Measurements from ENCODE around the gene C2orf74. TPM values are rescaled to one million over a fixed set of nuclear protein-coding genes. Genes with fewer than 3 reads are reported as not detected.

C2orf74 gene
- total RNA-seq, 1 donor from 2014 or later = 13.6 TPM

DNA sequence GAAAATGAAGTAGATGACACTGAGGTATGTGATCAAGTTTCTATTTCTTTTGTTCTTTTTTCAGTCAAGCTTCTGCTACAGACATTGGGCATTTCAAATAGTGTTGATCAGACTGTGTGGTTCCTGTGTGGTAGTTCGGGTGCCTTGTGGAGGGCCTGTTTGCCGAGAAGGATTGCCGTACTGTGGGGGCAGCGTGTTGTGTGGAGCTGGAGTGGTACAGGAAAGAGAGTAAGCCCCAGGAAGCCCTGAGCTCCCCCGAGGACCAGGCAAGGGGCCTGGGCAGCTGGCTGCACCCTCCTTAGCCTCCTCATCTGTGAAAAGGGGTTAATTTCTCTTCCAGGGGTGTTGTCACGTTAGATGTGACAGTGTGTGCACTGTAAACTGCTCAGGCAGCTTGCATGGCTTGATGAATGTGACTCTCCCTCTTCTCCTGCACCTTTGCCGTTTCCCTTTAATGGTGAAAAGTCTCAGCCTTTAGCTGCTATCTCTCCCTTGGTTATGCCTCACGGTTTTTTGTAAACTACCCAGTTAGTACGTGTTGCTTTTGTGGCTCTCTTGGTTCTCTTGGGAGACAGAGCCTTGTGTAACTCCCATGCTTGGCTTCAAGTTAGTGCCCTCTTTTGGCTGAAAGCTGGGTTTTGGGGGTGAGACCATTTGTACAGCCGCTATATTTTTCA lies 19.5 kb downstream of the C2orf74 start:
- H3K4me3 Mint-ChIP-seq (ENCODE audit: unreplicated experiment) = peak overlapping the region; percentile 78
- no peaks in the 10 kb centered on the region for H3K9me3 Mint-ChIP-seq (ENCODE audit: unreplicated experiment)
- TF ChIP-seq, protein P1, sequence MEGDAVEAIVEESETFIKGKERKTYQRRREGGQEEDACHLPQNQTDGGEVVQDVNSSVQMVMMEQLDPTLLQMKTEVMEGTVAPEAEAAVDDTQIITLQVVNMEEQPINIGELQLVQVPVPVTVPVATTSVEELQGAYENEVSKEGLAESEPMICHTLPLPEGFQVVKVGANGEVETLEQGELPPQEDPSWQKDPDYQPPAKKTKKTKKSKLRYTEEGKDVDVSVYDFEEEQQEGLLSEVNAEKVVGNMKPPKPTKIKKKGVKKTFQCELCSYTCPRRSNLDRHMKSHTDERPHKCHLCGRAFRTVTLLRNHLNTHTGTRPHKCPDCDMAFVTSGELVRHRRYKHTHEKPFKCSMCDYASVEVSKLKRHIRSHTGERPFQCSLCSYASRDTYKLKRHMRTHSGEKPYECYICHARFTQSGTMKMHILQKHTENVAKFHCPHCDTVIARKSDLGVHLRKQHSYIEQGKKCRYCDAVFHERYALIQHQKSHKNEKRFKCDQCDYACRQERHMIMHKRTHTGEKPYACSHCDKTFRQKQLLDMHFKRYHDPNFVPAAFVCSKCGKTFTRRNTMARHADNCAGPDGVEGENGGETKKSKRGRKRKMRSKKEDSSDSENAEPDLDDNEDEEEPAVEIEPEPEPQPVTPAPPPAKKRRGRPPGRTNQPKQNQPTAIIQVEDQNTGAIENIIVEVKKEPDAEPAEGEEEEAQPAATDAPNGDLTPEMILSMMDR (IDR thresholded peaks at IDR 0.05; ENCODE audit: unreplicated experiment) = no peak
- H3K36me3 Mint-ChIP-seq (ENCODE audit: low read depth, unreplicated experiment) = peaks cover 65% of the 10 kb centered on the region
- peaks cover 38% of the 10 kb centered on the region for H3K4me1 Mint-ChIP-seq (ENCODE audit: unreplicated experiment)
- no peak overlapping the region for H3K27ac Mint-ChIP-seq (ENCODE audit: unreplicated experiment)
- H3K27me3 Mint-ChIP-seq (ENCODE audit: unreplicated experiment) = peaks cover 20% of the 10 kb centered on the region
- DNase-seq (ENCODE audit: low spot score) = no peak

DNA sequence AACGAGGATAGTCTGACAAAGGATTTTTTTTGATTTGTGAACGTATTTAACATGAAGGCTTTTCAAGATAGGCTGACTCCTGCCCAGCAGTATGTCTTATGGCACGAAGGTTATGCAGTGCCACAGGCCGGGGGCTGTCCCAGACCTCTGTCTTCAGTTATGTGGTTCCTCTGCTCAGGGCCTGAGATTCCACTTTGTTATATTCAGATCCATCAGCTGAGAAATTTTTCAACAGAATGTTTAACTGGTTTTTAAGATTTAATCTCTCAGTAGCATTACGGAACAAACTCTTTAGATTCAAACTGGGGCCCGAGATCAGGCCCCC lies 20.0 kb downstream of the C2orf74 start:
- Mint-ChIP-seq H3K4me3 (ENCODE audit: unreplicated experiment) (no peak overlapping the region), H3K27me3 (ENCODE audit: unreplicated experiment) (peaks cover 16% of the 10 kb centered on the region), H3K9me3 (ENCODE audit: unreplicated experiment) (no peaks in the 10 kb centered on the region), H3K36me3 (ENCODE audit: low read depth, unreplicated experiment) (peaks cover 66% of the 10 kb centered on the region), H3K4me1 (ENCODE audit: unreplicated experiment) (peaks cover 35% of the 10 kb centered on the region), H3K27ac (ENCODE audit: unreplicated experiment) (no peak overlapping the region)
- no peak for DNase-seq (ENCODE audit: low spot score)
- TF ChIP-seq, protein P1 (IDR thresholded peaks at IDR 0.05; ENCODE audit: unreplicated experiment) = no peak

DNA sequence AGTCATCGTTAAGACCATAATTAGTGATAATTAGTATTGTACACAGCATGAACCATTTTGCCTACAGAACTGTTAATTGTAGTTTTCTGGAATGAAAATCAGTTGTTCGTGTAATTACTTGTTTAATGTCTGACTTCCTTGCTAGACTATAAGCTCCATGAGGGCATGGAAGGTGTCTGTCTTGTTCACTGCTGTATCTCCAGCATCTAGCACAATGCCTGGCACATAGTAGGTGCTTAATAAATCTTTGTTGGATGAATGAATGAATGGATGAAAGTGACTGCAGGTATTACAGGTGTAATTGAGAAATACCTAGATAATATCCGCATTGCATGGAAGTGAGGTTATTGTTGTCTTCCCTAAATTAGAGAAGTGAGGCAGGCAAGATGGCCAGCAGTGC lies 21.8 kb downstream of the C2orf74 start:
- no peak for DNase-seq (ENCODE audit: low spot score)
- H3K36me3 Mint-ChIP-seq (ENCODE audit: low read depth, unreplicated experiment) = peaks cover 71% of the 10 kb centered on the region
- no peak overlapping the region for H3K4me3 Mint-ChIP-seq (ENCODE audit: unreplicated experiment)
- H3K27me3 Mint-ChIP-seq (ENCODE audit: unreplicated experiment) = peaks cover 9% of the 10 kb centered on the region
- H3K4me1 Mint-ChIP-seq (ENCODE audit: unreplicated experiment) = peaks cover 28% of the 10 kb centered on the region
- no peaks in the 10 kb centered on the region for H3K9me3 Mint-ChIP-seq (ENCODE audit: unreplicated experiment)
- TF ChIP-seq, protein P1 (IDR thresholded peaks at IDR 0.05; ENCODE audit: unreplicated experiment) = no peak
- H3K27ac Mint-ChIP-seq (ENCODE audit: unreplicated experiment) = no peak overlapping the region

- peaks cover 8% of the 10 kb centered on the region for H3K27me3 Mint-ChIP-seq (ENCODE audit: unreplicated experiment)
- no peak overlapping the region for H3K4me3 Mint-ChIP-seq (ENCODE audit: unreplicated experiment)
- TF ChIP-seq, protein P1 (IDR thresholded peaks at IDR 0.05; ENCODE audit: unreplicated experiment) = no peak
- no peak for DNase-seq (ENCODE audit: low spot score)
- H3K36me3 Mint-ChIP-seq (ENCODE audit: low read depth, unreplicated experiment) = peaks cover 70% of the 10 kb centered on the region
- H3K9me3 Mint-ChIP-seq (ENCODE audit: unreplicated experiment) = no peaks in the 10 kb centered on the region
- no peak overlapping the region for H3K27ac Mint-ChIP-seq (ENCODE audit: unreplicated experiment)
- H3K4me1 Mint-ChIP-seq (ENCODE audit: unreplicated experiment) = peaks cover 25% of the 10 kb centered on the region
Measured at GRCh38 chr2:61184263-61184662, 22.3 kb downstream of the C2orf74 start.

DNA sequence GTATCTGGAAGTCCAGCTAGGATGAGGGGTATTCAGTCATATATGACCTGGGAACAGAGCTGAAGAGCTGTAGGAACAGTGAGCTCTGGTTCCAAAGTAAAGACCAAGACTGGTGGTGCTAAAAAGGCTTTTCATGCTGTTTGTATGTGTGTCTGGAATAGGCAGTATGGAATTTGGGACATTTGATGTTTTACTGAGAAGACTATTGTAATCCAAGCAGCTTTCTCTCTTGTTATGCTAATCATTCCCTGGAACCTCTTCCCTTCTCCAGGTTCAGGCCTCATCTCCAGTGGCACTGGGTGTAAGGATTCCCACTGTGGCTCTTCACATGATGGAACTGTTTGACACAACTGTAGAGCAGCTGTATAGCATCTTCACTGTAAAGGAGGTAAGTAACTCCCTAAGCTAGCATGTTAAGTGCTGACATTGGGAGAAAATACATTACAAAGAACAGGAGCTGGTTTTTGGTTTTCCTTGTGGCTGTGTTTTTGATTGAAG lies 23.3 kb downstream of the C2orf74 start:
- DNase-seq (ENCODE audit: low spot score) = no peak
- H3K9me3 Mint-ChIP-seq (ENCODE audit: unreplicated experiment) = no peaks in the 10 kb centered on the region
- peaks cover 62% of the 10 kb centered on the region for H3K36me3 Mint-ChIP-seq (ENCODE audit: low read depth, unreplicated experiment)
- peak overlapping the region; percentile 10 for H3K4me3 Mint-ChIP-seq (ENCODE audit: unreplicated experiment)
- peaks cover 15% of the 10 kb centered on the region for H3K4me1 Mint-ChIP-seq (ENCODE audit: unreplicated experiment)
- peak overlapping the region; percentile 59 for H3K27ac Mint-ChIP-seq (ENCODE audit: unreplicated experiment)
- TF ChIP-seq, protein P1 (IDR thresholded peaks at IDR 0.05; ENCODE audit: unreplicated experiment) = no peak
- peaks cover 5% of the 10 kb centered on the region for H3K27me3 Mint-ChIP-seq (ENCODE audit: unreplicated experiment)
